K562 (cell line): ENCODE results near the gene HYAL3. TPM values are rescaled to one million over a fixed set of nuclear protein-coding genes. Genes with fewer than 3 reads are reported as not detected.

Source experiments
- BRD9 ChIP-seq: fragments of 450-650 bp; IDR thresholded peaks from 2 replicates; pipeline ENCODE4 v1.6.1; 2018; ENCODE audit warnings: low read depth; ENCODE audit not compliant: partially characterized antibody
- CHD7 ChIP-seq: fragments of 200-600 bp; sonication (generic); IDR thresholded peaks from one replicate; pipeline ENCODE4 v1.6.1; 2012; ENCODE audit warnings: mild to moderate bottlenecking, low read depth, low read length, inconsistent platforms
- ETV1 ChIP-seq: fragments of 450-650 bp; conservative IDR thresholded peaks from 2 replicates; pipeline ENCODE4 v1.6.1; 2016; ENCODE audit warnings: missing genetic modification characterization, control low read depth, low read depth, missing compliant biosample characterization
- GABPA ChIP-seq: fragments of 200-800 bp; sonication (Bioruptor generic); conservative IDR thresholded peaks from 2 replicates; pipeline ENCODE4 v1.6.1; 2016; ENCODE audit warnings: low read depth, missing genetic modification characterization, missing compliant biosample characterization
- MECOM ChIP-seq: fragments of 250-450 bp; sonication (Bioruptor Pico); IDR thresholded peaks from 2 replicates; pipeline ENCODE4 v1.8.0; 2022; ENCODE audit warnings: inconsistent platforms
- NR1H2 ChIP-seq: sonication (generic); formaldehyde crosslinking; IDR thresholded peaks from 2 replicates; pipeline ENCODE4 v1.4.0; 2020; ENCODE audit warnings: mild to moderate bottlenecking, missing genetic modification reagents
- NR3C1 ChIP-seq: sonication (generic); formaldehyde crosslinking; IDR thresholded peaks from 2 replicates; pipeline ENCODE4 v1.8.1; 2022; ENCODE audit warnings: missing genetic modification reagents
- THRA ChIP-seq: fragments of 450-650 bp; IDR thresholded peaks from 2 replicates; pipeline ENCODE4 v1.6.1; 2017; ENCODE audit warnings: mild to moderate bottlenecking, moderate library complexity
- ZBTB2 ChIP-seq: fragments of 450-650 bp; IDR thresholded peaks from 2 replicates; pipeline ENCODE4 v1.6.1; 2016; ENCODE audit warnings: antibody characterized with exemption
- ZNF175 ChIP-seq: fragments of 200-800 bp; sonication (Bioruptor generic); IDR thresholded peaks from 2 replicates; pipeline ENCODE4 v1.6.1; 2016; ENCODE audit warnings: low read depth, mild to moderate bottlenecking, missing genetic modification characterization, missing compliant biosample characterization
- ZNF282 ChIP-seq: sonication (generic); formaldehyde crosslinking; IDR thresholded peaks from 2 replicates; pipeline ENCODE4 v1.8.1; 2023; ENCODE audit warnings: missing genetic modification reagents
- ZNF507 ChIP-seq: conservative IDR thresholded peaks from 2 replicates; pipeline ENCODE4 v1.6.1; 2017; ENCODE audit warnings: missing genetic modification characterization, missing compliant biosample characterization
- polyA plus RNA-seq, 8 experiments: library from polyadenylated mRNA; depleted of rRNA in 4 of 8; stranded (reverse) in 5 of 8; unstranded in 3 of 8; fragments of >200 nt; fragmentation: Nextera tagmentation in 2 of 8; fragmentation: Illumina TruSeq in 1 of 8; extraction: Ambion mirVana in 2 of 8; extraction: Trizol in 1 of 8; gene quantifications; 2 replicates each; pipeline versions ENCODE4 v1.2.1 to v1.2.3, GENCODE V29; 2011 to 2014; ENCODE audit warnings: inconsistent platforms in 1 of 8, missing spikeins in 1 of 8
- total RNA-seq, 7 experiments: library from RNA; depleted of rRNA in 6 of 7; stranded (reverse); fragments of >200 nt in 6 of 7; fragmentation: Illumina TruSeq in 2 of 7; extraction: Trizol in 2 of 7; gene quantifications; 2 replicates each; pipeline versions ENCODE4 v1.2.1 to v1.2.3, GENCODE V29; 2011 to 2021; ENCODE audit warnings: low replicate concordance in 1 of 7
- TF ChIP-seq, protein P1 (sequence below): fragments of 450-650 bp; formaldehyde crosslinking; IDR thresholded peaks from 2 replicates; pipeline ENCODE4 v1.4.0; 2022; ENCODE audit warnings: mild to moderate bottlenecking, moderate library complexity

HYAL3 gene
- total and polyA plus RNA-seq, 9 of the 15 experiments (the other 6 are each of a cell fraction or from before 2014, with no cell fraction given), result 0.38 to 9.1 (median 6.8) TPM

- no peak for TF ChIP-seq THRA
- no peak for TF ChIP-seq ZBTB2
- no peak for TF ChIP-seq ZNF175 (CRISPR knock-in tag)
- TF ChIP-seq, protein P1, sequence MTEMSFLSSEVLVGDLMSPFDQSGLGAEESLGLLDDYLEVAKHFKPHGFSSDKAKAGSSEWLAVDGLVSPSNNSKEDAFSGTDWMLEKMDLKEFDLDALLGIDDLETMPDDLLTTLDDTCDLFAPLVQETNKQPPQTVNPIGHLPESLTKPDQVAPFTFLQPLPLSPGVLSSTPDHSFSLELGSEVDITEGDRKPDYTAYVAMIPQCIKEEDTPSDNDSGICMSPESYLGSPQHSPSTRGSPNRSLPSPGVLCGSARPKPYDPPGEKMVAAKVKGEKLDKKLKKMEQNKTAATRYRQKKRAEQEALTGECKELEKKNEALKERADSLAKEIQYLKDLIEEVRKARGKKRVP (CRISPR knock-in tag), result no peak
- TF ChIP-seq MECOM, result no peak
- no peak for TF ChIP-seq NR3C1
- peak; percentile 94 for TF ChIP-seq GABPA (tag)
- TF ChIP-seq ETV1 (tag), result no peak
- no peak for TF ChIP-seq CHD7
- no peak for TF ChIP-seq NR1H2 (CRISPR knock-in tag)
- TF ChIP-seq BRD9, result no peak
- no peak for TF ChIP-seq ZNF282
- no peak for TF ChIP-seq ZNF507 (tag)
Observed at GRCh38 chr3:50327943-50328691, 28.9 kb upstream of the HYAL3 start, which contains the start of gene TUSC2 (continued).
